Activated CD8-positive, alpha-beta memory T cell treated with anti-CD3 and anti-CD28 coated beads for 24 hours (primary cell): ENCODE results near the gene PGAP6.
"Not testable (repeated sequence)": the region's sequence is repeated elsewhere in the genome, so short reads cannot be mapped to it uniquely, and the experiment has no call there.

Source experiments
- DNase-seq: peaks from one replicate; pipeline ENCODE4 v3.0.0-alpha.2; 2020

Gene PGAP6

GRCh38 chr16:400061-400591 lies 18.3 kb upstream of the PGAP6 start:
- no peak for DNase-seq

DNA sequence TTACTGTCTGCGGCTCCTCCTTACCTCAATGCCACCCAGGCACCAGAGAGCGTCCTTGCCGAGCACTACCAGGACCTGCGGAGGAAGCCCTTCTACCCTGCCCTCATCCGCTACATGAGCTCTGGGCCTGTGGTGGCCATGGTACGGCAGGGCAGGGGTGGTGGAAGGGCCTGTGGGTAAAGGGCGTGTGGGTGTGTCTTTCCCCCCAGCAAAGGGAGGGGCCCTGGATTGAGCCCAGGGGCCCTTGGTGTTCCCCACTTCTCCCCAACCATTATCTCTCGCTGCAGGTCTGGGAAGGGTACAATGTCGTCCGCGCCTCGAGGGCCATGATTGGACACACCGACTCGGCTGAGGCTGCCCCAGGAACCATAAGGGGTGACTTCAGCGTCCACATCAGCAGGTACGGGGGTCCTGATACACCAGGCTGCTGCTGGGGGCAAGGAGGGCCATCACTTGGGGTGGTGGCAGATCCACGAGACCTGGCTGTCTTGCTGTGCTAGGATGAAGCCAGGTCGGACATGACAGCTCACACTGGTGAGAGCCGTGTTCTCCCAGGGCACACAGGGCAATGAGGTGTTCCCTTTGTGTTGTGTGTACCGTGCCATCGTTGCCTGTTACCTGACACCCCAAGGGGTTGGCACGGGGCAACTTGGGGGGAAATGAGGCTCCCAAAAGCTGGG lies 17.7 kb upstream of the PGAP6 start:
- DNase-seq = no peak

DNA sequence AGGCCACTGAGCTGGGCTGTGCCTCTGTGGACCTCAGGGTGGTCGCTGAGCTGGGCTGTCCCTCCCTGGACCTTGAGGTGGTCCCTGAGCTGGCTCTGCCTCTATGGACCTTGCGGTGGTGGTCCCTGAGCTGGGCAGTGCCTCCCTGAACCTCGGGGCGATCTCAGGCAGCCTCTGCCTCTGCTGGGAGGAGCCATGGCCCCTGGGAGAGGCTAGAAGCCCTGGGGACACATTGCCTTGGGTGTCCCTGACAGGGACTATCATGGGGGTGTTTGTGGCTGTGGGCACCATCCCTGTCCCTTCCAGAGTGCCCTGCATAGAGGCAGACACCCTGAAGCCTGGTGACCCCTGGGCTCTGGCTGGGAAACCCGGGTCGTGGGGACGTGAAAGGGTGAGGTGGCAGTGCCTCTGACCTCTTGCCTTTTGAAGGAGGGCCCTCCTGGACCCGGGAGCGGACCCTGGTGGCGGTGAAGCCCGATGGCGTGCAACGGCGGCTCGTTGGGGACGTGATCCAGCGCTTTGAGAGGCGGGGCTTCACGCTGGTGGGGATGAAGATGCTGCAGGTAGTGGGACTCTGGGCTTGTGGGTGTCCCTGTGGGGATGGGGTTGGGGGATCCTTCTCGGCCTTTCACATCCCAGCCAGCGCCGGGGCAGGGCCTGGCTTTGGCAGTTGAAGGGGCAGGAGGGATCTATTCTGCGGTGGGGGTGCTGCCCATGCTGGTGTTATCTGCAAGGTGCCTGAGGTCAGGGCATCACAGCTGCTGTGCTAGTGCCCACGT lies 17.0 kb upstream of the PGAP6 start:
- DNase-seq = no peak

DNA sequence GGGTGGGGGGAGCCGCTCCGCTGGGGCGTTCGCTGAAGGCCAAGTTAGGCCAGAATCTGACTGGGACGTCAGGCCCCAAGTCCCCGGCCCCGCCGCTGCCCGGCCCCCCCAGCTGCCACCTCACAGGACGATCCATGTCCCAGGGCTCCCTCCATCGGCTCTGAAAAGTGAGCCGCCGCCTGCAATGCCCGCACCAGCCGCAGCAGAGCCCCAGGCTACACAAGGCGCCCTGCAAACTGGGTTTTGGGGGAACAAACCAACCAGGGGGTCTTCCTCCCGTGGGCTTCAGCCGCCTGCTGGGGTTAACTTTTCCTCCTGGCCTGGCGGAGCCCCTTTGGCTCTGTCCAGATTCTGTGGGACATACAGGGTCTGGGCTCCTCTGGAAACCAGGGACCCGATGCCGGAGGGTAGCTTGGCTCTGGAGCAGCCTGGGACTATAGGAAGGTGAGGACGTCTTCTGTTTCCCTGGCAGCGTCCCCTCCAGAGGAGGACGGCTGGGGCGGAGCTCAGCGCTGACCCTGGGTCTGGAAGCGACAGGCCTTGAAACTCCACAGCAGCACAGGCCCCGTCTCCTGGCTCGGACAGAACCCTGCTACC lies 16.1 kb upstream of the PGAP6 start:
- DNase-seq = no peak

DNA sequence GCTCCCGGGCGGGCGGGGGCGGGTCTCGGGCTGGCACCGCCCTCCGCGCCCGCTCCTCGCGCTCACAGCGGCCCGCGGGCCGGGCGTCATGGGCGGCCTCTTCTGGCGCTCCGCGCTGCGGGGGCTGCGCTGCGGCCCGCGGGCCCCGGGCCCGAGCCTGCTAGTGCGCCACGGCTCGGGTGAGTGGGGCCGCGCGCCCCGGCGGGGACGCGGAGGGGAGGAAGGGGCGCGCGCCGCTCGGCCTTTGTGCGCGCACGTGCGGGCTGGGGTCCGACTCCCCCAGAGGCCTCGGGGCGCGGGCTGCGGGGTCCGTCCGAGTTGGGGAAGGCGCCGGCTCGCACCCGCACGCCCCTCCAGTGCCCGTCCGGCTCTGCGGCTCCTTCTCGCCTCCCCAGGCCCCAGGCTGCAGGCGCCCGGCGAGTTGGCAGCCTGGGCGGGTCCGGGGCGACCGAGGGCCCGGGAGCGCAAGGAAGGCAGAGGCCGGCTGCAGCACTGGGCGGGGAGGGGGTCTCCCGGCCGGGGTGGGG lies 15.4 kb upstream of the PGAP6 start, which contains the start of gene NME4:
Gene NME4 (plus strand): TSS at position 65 of the 527 bp plus-strand sequence. CDS start 24 bp downstream, at position 89.
- no peak for DNase-seq

GRCh38 chr16:396605-397004 lies 14.8 kb upstream of the PGAP6 start:
- DNase-seq = no peak

DNA sequence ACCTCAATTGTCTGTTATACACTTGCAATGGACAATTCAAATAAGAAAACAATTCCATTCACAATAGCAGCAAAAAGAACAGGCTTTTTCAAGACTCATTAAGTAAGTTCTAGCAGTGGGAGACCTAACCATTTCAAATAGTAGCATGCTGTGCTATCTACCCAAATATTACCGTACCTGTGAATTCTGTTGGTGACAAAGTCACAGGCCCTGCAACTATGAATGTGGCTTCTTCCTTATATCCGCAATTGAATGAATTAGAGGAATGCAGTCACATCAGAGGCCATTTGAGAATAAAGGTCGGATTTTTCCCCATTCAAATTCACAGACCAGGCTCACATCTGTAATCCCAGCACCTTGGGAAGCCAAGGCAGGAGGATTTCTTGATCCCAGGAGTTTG lies 14.4 kb upstream of the PGAP6 start:
- no peak for DNase-seq

GRCh38 chr16:392450-393030 lies 10.8 kb upstream of the PGAP6 start:
- DNase-seq = no peak

- peak; percentile 93 for DNase-seq
Measured at GRCh38 chr16:391885-392335, 10.1 kb upstream of the PGAP6 start.

GRCh38 chr16:389352-389751 lies 7.6 kb upstream of the PGAP6 start:
- no peak for DNase-seq

DNA sequence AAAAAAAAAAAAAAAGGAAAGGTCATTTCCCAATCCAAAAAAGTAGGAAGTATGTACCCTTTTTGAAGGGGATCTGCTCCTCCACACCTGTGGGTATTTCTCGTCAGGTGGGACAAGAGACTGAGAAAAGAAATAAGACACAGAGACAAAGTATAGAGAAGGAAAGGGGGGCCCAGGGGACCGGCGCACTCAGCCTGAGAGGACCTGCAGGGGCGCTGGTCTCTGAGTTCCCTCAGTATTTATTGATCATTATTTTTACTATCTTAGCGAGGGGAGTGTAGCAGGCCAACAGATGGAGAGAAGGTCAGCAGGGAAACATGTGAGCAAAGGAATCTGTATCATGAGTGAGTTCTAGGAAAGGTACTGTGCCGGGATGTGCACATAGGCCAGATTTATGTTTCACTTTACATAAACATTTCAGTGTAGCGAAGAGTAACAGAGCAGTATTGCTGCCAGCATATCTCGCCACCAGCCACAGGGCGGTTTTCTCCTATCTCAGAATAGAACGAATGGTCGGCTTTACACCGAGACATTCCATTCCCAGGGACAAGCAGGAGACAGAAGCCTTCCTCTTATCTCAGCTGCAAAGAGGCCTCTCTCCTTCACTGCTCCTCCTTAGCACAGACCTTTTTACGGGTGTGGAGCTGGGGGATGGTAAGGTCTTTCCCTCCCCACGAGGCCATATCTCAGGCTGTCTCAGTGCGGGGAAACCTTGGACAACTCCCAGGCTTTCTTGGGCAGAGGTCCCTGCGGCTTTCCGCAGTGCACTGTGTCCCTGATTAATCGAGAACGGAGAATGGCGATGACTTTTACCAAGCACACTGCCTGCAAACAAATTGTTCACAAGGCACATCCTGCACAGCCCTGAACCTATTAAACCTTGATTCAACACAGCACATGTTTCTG lies 6.2 kb upstream of the PGAP6 start:
- not testable (repeated sequence) for DNase-seq

DNA sequence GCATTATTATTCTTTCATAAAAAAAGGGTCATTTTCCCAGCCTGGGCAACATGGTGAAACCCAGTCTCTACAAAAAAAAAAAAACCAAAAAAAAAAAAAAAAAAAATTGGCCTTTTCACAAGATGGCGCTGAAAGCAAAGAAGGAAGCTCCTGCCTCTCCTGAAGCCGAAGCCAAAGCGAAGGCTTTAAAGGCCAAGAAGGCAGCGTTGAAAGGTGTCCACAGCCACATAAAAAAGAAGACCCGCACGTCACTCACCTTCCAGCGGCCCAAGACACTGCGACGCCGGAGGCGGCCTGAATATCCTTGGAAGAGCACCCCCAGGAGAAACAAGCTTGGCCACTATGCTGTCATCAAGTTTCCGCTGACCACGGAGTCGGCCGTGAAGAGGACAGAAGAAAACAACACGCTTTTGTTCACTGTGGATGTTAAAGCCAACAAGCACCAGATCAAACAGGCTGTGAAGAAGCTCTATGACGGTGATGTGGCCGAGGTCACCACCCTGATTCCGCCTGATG lies 4.9 kb upstream of the PGAP6 start:
- no peak for DNase-seq

DNA sequence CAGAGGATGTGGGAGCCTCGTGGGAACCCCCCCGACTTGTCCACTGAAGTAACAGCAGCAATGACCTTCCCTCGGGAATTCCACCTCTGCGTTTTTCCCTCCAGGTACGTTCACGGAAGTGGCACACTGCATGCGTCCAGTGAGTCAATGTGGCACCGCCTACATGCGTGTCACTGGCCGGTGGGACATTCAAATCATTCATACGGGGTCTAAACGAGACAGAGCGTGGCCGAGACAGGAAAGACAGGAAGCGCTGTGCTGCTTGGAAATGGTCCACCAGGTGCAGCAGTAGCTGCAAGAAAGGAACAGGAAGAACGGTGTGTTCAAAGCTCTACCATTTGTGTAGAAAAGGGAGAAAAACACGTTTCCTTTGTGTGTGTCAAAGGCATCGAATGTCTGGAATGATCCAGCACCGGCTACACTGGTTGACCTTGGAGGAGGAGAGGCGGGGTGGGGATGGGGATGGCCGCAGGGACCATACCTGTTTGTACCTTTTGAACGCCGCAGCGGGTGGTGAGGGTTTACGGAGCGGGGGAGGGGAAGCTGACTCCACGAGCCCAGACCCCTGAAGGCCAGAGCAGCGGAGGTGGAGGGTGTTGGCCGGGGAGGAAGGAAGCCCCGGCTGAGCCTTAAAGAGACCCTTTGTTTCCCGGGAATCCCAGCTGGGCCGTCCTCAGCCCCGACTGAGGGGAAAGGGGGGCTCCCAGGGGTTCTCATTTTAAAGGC lies 1.7 kb upstream of the PGAP6 start:
- DNase-seq = peak; percentile 77

DNA sequence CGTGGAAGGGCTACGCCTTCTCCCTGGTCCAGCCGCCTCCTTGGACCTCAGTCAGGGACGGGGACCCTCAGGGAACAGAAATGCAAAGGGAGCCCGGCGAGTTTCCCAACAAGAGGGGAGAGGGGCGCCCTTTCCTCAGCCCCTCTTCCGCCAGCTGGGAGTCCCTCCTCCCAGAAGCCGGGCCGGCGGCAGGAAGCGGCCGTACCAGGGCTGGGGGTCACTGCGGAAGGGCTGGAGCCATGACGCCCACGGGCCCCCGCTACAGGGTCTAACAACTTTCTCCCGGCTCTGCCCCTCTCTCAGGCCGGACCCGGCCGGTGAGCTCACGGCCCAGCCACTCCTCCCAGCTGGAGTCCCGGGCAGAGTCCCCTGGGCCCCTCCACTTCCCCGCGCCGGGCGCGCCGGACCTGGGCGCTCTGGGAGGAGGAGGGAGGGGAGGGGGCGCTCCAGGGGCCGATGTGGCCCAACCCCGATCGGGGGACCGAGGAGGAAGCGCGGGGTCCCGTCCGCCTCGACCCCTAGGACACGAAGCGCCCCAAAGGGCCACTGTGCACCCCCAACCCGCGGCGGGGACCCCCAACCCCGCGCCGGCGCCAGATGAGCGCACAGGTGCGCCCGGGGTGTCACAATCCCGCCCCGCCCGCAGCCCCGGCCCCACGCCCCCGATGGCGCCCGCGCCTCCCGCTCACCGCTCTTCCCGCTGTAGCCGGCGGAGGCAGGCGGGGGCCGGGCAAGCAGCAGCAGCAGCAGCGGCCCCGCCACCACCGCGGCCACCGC lies 578 bp downstream of the PGAP6 start:
- DNase-seq = no peak

DNA sequence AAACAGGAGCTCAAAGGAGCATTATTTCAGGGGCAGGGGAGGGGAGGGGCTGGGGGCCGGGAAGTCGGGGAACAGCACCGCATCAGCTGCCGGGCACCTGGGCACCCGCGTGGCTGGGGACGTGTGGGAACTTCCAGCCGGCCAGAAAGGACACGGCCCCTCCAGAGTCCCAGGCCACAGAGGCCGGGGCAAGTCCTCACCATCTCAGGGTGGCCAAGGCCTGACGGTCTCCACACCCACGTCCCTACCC lies 1.1 kb downstream of the PGAP6 start:
- DNase-seq = no peak

GRCh38 chr16:379961-380761 lies 1.6 kb downstream of the PGAP6 start:
- no peak for DNase-seq

- DNase-seq = no peak
Measured at GRCh38 chr16:379183-379960, 2.4 kb downstream of the PGAP6 start.

- no peak for DNase-seq
Measured at GRCh38 chr16:378821-379182, 3.0 kb downstream of the PGAP6 start.
